Activated CD4-positive, alpha-beta T cell treated with anti-CD3 and anti-CD28 coated beads, Interleukin-2, amount 50 U/mL, for 24 hours (primary cell): ENCODE results near the gene TGFA.

ENCODE experiments used
- DNase-seq, 2 donors: peaks; one replicate each; pipeline ENCODE4 v3.0.0-alpha.2; 2020; ENCODE audit warnings: low read depth in 1 of 2, low spot score in 1 of 2

TGFA gene

DNA sequence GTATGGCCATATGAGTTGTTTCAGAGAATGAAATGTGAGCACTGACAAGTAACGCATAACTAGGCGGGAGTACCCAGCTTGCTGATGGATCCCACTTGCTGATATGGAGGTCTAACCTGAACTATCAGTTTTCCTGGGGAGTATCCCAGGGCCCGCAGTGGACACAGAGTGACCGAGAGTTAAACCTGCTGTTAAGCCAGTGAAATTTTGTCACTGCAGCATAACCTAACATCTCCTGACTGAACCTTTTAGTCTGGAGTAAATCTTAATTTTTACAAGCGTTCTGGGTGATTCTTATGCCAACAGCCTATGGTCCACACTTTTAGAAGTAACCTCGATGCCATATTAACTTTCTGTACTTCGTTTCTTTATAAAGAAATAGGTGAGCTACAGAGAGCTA lies 54.4 kb downstream of the TGFA start:
- DNase-seq: no peak

DNA sequence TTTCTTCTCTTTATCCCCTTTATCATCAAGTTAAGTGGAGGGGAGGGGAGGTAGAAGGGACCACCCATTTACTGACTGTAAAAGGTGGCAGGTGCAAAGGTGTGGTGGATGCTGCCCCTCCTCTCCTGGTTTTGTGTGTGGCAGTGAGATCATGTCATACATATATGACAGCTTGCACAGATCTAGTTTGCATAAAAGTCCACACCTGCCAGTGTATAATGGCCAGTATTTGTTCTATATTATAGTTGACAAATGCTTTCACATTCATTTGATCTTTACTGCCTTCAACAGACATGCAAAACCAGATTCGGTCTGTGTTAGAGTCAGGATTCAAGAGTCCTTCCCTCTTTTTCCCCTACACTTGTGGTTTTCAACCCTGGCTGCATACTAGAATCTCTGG lies 55.1 kb downstream of the TGFA start:
- no peak for DNase-seq

DNA sequence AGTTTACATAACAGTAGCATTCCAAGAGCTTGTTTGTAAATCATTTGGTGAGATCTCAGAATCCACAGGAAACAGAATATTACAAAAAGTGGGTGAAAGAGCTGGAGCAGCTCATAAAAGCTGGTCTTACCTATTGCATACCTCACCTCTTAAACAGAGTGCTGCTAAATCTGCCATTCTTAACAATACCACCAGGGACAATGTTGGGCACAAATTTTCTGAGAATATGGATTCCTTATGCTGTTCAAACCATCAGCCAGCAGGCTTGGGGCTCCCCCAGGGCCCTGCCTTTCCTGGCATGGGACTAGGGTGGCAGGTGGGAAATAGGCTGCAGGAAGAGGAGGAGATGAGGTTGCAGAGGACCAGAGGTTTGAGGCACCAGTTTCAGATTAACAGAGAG lies 55.6 kb downstream of the TGFA start:
- no peak for DNase-seq

DNA sequence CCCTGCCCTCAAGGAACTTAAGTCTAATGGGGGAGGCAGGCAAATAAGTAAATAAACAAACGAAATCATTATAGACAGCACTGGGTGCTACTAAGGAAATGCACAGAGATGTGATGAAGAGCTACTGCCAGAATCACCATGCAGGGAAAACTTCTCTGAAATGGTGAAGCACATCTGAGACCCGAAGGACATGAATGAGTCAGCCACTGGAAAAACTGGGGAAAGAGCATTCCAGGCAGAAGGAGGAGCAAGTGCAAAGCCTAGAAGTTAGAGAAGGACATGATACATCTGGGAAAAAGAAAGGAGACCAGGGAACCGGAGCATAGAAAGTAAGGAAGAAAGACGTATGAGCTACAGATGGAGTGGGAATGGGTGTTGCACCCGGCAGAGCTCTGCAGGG lies 56.8 kb downstream of the TGFA start:
- DNase-seq: no peak

DNA sequence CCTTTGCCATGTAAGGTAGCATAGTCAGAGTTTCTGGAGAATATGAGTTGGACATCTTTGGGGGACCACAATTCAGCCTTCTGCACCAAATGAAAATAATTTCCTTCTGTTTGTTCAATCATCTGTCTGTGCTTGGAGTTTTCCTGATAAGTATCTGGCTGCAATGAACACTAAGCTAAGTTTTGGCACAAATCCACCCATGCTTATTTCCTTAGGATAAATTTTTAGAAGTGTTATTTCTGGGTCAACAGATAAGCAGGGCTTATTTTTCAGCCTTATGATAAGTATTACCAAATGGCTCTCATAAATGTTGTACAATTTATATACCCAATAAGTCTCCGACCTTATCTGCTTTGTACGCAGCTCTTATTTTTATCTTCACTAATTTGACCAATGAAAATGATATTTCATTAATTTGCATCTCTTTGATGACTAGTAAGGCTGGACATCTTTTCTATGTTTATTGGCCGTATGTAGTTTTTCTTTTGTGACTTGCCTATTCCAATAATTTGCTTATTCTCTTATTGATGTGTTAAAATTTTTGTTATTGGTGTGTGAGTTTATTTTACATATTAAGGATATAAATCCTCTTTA lies 59.2 kb downstream of the TGFA start:
- no peak for DNase-seq

DNA sequence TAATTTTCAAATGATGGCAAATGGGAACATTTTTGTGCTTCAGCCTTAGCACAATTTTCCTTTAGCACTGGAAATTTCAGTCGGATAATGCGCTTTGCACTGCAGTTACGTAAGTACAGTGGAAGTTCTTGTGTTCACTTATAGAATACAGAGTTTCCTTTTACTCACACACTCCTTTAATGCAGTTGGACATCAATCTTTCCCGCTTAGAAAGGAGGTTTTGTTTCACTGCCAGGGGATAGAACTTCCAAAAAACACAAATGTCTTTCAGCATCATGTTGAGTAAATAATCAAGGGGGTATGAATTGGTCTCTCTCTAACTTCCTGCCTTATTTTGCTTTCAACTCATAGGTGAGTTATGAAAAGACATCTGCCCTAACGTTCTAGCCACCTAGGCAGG lies 63.2 kb downstream of the TGFA start:
- DNase-seq: no peak

DNA sequence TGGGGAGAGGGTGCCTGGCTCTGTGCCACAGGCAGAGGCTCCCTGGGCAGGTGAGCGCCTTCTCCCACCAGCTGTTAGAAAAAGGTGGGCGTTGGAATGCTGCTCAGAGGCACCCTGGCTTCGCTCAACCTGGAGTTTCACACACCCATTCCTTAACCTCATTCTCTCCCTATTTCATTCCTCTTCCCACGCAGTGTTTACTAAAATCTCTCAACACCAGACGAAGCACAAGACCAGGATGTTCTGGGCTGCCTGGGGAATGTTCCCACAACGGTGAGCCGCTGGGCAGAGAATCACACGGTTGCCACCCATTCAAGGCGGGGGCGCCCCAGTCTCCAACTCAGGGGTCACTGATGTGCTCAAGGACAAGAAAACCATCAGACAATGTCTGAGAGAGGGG lies 64.5 kb downstream of the TGFA start:
- DNase-seq: no peak

GRCh38 chr2:70484086-70484485 lies 69.5 kb downstream of the TGFA start:
- DNase-seq: no peak

GRCh38 chr2:70482401-70482800 lies 71.2 kb downstream of the TGFA start:
- no peak for DNase-seq

- DNase-seq: no peak
Observed at GRCh38 chr2:70480468-70480867, 73.2 kb downstream of the TGFA start.

- DNase-seq: no peak
Observed at GRCh38 chr2:70479816-70480215, 73.8 kb downstream of the TGFA start.

DNA sequence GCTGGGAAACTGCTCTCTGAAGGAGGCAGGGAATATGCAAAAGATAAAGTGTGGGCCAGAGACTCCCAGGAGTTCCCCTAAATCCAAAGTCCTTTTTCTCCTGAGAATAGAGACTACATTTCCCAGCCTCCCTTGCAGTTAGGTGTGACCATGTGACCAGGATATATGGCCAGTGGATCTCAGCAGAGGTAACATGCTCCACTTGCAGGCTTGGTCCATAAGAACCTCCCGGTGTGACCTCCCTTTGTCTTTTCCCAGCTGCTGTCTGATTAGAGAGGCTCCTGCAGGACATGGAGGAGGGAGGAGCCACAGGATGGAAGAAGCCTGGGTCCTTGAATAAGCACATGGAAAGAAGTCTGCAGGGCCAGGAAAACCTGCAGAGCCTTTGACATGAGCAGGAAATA lies 76.2 kb downstream of the TGFA start:
- no peak for DNase-seq

GRCh38 chr2:70475266-70475665 lies 78.4 kb downstream of the TGFA start:
- DNase-seq: no peak

GRCh38 chr2:70474256-70474848 lies 79.3 kb downstream of the TGFA start:
- DNase-seq: no peak

DNA sequence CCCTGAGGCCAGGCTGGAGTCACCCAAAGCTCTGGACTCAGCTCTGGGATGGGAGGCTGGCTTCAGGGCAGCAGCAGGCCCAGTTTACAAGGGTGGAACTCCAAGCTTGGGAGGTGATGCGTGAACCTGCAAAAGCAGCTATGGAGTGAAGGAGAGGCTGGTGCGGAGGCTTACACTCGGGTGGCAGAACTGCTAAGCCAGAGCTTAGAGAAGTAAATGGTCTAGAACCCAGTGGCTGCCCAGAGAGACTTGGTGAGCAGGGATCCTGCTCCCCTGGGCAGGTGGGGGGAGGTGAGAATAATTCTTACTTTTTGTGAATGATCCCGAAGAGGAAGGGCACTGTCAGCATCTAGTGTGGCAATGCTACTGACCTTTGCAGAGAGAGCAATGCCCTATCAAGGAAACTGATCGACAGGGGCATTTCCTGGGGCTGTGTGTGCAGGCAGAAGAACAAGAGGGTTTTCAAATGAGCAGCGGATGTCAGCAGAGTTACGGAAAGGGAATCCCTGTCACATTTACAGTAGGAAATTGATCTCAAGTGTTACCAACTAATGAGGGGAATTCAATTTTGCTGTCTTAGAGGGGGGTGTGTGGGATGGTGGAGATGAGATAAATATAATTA lies 80.4 kb downstream of the TGFA start:
- DNase-seq: no peak

DNA sequence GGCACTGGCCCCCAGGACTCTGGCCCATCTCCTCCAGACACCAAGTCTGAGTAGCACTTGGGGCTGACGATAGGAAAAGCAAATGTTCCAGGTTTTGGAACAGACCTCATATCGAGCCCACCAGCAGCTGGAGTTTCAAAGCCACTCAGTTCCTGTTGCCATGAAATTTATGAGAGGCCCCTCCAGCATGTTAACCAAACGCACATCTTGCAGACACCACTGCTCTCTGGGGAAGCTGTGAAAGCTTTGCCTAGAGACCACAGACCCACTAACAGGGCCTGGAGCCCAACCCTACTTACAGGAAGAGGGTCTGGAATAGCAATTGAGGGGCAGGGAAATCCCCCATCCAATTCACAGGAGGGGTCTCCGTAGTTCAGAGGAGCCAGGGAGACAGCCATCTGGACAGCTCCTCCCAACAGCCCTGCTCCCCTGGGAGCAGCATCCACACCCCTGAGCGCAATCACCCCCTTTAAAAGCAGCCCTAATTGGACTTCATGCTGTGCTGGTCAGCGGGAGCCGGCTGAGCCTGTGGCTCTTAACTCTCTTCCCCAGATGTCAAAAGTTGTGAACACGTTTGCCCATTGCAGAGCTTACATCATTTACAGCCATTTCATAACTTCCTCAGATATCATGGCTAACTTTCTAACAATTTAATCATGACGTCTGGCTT lies 81.3 kb downstream of the TGFA start:
- no peak for DNase-seq

DNA sequence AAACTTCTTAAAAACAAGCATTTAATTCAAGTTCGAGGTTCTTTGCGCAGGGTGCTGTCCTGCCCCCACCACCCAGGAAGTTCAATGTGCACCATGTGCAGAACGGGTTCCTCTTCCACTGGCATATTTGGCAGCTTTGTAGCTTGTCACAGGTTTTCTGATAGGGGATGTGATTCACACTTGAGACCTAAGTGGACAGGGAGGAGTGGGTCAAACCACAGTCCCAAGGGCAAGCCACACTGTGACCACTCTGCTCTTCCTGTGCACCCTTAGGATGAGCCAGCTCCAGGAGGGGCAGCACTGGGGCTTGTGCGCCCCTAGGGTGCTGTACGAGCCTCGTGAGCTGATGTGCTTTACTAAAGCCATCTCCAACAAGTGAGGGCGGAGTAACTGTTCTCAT lies 82.5 kb downstream of the TGFA start:
- DNase-seq: no peak

GRCh38 chr2:70469961-70470360 lies 83.7 kb downstream of the TGFA start:
- no peak for DNase-seq

- no peak for DNase-seq
Observed at GRCh38 chr2:70469435-70469834, 84.2 kb downstream of the TGFA start.

- no peak for DNase-seq
Observed at GRCh38 chr2:70468878-70469277, 84.7 kb downstream of the TGFA start.

DNA sequence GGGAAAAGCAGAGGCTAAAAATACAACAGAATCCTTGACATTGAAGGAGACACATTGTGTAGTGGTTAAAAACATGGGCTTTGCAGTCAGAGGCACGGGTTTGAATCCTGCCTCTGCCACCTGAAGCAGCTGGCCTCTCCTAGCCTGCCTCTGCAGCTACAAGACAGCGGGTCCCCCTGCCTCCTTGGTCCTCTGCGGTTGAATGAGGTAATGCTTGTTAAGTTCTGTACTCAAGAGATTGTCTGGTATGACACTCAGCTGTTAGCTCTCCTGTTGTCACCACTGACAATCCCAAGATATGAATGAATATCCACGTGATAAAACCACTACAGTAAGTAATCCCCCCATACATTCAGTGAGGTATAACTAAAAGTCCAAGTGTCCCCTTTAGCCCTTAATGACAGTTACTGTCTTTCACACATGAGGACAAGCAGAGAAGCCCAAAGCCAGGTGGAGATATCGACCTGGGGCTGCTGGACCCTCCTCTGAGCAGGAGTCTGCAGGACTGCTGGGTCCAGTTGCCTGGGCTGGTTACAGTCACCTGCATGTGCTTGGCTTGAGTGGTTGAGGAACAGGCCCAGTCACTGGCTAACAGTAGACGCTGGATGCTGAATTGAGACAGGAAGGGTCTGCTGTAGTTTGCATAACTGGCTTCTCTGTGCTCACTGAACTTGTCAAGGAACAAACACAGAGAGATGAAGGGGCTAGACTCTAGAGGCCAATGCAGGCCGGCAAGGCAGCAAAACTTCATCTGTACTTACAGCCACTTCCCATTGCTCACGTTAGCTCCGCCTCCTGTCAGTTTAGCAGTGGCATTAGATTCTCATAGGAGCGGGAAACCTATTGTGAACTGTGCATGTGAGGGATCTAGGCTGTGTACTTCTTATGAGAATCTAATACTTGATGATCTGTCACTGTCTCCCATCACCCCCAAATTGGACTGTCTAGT lies 85.5 kb downstream of the TGFA start:
- DNase-seq: no peak
